CD4-positive, CD25-positive, alpha-beta regulatory T cell (primary cell): ENCODE data around the gene STX18. TPM values are rescaled to one million over a fixed set of nuclear protein-coding genes. Genes with fewer than 3 reads are reported as not detected.
A peak's percentile ranks its signal among the peaks of the same experiment; 100 is the strongest.

Experiments
- ATAC-seq, 2 donors: fragments of 150-1000 bp; cut with Tn5 transposase; one replicate each; pipeline ENCODE4 v1.10.0; 2021; ENCODE audit warnings: low read depth in 2 of 2, moderate number of reproducible peaks in 2 of 2, moderate library complexity in 1 of 2
- DNase-seq, 3 donors: peaks; one replicate each; pipeline versions ENCODE4 v3.0.0 to v3.0.0-alpha.2; 2012 to 2022; ENCODE audit warnings: mixed read lengths in 1 of 3
- H3K27ac ChIP-seq: one replicate; pipeline ENCODE4 v1.7.0; 2013; ENCODE audit warnings: mild to moderate bottlenecking, low read length; ENCODE audit not compliant: insufficient read depth, poor library complexity, severe bottlenecking
- H3K27me3 ChIP-seq: one replicate; pipeline ENCODE4 v1.7.0; 2013; ENCODE audit warnings: low read length; ENCODE audit not compliant: control insufficient read depth, insufficient read depth
- H3K36me3 ChIP-seq: one replicate; pipeline ENCODE4 v1.7.0; 2013; ENCODE audit warnings: mild to moderate bottlenecking, low read length, moderate library complexity; ENCODE audit not compliant: control insufficient read depth, insufficient read depth
- H3K4me1 ChIP-seq: 2 replicates; pipeline ENCODE4 v1.7.0; 2013; ENCODE audit warnings: mild to moderate bottlenecking, low read length; ENCODE audit not compliant: insufficient read depth, control insufficient read depth, poor library complexity, severe bottlenecking
- H3K4me3 ChIP-seq: one replicate; pipeline ENCODE4 v1.7.0; 2013; ENCODE audit warnings: low read depth, mild to moderate bottlenecking, low read length, moderate library complexity
- H3K9me3 ChIP-seq, 2 experiments: 1 replicate in 1 of 2; 2 replicates in 1 of 2; pipeline ENCODE4 v1.7.0; 2013; ENCODE audit warnings: low read length in 2 of 2, mild to moderate bottlenecking in 1 of 2, moderate library complexity in 1 of 2; ENCODE audit not compliant: control insufficient read depth in 2 of 2
- H3K27ac Mint-ChIP-seq, 3 donors: one replicate each; pipeline ENCODE4 v1.8.0; 2020 to 2022; ENCODE audit warnings: mild to moderate bottlenecking in 3 of 3, mixed read lengths in 3 of 3, moderate library complexity in 2 of 3
- H3K27me3 Mint-ChIP-seq: one replicate; pipeline ENCODE4 v1.8.0; 2022; ENCODE audit warnings: mild to moderate bottlenecking, mixed read lengths
- H3K36me3 Mint-ChIP-seq: one replicate; pipeline ENCODE4 v1.8.0; 2020; ENCODE audit warnings: mixed read lengths
- H3K4me1 Mint-ChIP-seq, 4 donors: one replicate each; pipeline ENCODE4 v1.8.0; 2020 to 2022; ENCODE audit warnings: mixed read lengths in 4 of 4, mild to moderate bottlenecking in 1 of 4
- H3K4me3 Mint-ChIP-seq, 4 donors: one replicate each; pipeline ENCODE4 v1.8.0; 2020 to 2022; ENCODE audit warnings: mild to moderate bottlenecking in 4 of 4, mixed read lengths in 4 of 4, moderate library complexity in 3 of 4
- H3K9me3 Mint-ChIP-seq, 7 donors: one replicate each; pipeline ENCODE4 v1.8.0; 2020 to 2022; ENCODE audit warnings: mixed read lengths in 7 of 7, mild to moderate bottlenecking in 3 of 7, moderate library complexity in 2 of 7
- polyA plus RNA-seq, 4 donors: library from polyadenylated mRNA; unstranded; fragments of 300-500 nt; fragmentation: Illumina TruSeq; gene quantifications; one replicate each; pipeline ENCODE4 v1.2.3, GENCODE V29; 2021
- total RNA-seq: library from RNA; stranded (reverse); gene quantifications from one replicate; pipeline ENCODE4 v1.2.3, GENCODE V29; 2022

STX18 gene
- total and polyA plus RNA-seq, 5 donors from 2014 or later = 15.9 to 27.2 (median 23.6) TPM

GRCh38 chr4:4386736-4387392 lies 155.0 kb downstream of the STX18 start, which contains the start of gene NSG1:
Gene NSG1, plus strand, starts transcription at chr4:4387102. Its CDS starts 528 bp downstream, at chr4:4387630.
- Histone ChIP-seq H3K9me3 (no peaks in the 10 kb centered on the region), H3K4me3 (no peak within 1 kb of the TSS), H3K27ac (no peak within 1 kb of the TSS), H3K27me3 (peaks cover 7% of the 10 kb centered on the region), H3K4me1 (peaks cover 23% of the 10 kb centered on the region), H3K36me3 (no peaks in the 10 kb centered on the region)
- DNase-seq (peak in 1 of 3 donors; percentile 8), ATAC-seq (no peak)
- no peaks in the 10 kb centered on the region for H3K36me3 Mint-ChIP-seq
- H3K27ac Mint-ChIP-seq = no peak within 1 kb of the TSS
- no peaks in the 10 kb centered on the region for H3K9me3 Mint-ChIP-seq
- H3K4me3 Mint-ChIP-seq = peak within 1 kb of the TSS; percentile 56 to 85 (median 75)
- peaks cover 44% of the 10 kb centered on the region for H3K27me3 Mint-ChIP-seq
- H3K4me1 Mint-ChIP-seq = peaks cover 0 to 17% (median 4%) of the 10 kb centered on the region in 4 donors

GRCh38 chr4:4386296-4386735 lies 155.5 kb downstream of the STX18 start:
- H3K27ac ChIP-seq = no peak overlapping the region
- H3K4me3 ChIP-seq = no peak overlapping the region
- H3K36me3 ChIP-seq = no peaks in the 10 kb centered on the region
- Mint-ChIP-seq H3K27ac (no peak overlapping the region), H3K4me1 (peaks cover 0 to 17% (median 4%) of the 10 kb centered on the region in 4 donors), H3K27me3 (peaks cover 42% of the 10 kb centered on the region), H3K9me3 (no peaks in the 10 kb centered on the region), H3K4me3 (peak overlapping the region; percentile 56 to 85 (median 75)), H3K36me3 (no peaks in the 10 kb centered on the region)
- no peaks in the 10 kb centered on the region for H3K9me3 ChIP-seq
- peak in 1 of 2 donors; percentile 15 for ATAC-seq
- H3K4me1 ChIP-seq = peaks cover 23% of the 10 kb centered on the region
- peak in 1 of 3 donors; percentile 32 for DNase-seq
- peaks cover 7% of the 10 kb centered on the region for H3K27me3 ChIP-seq

- H3K4me3 ChIP-seq = no peak overlapping the region
- Mint-ChIP-seq H3K36me3 (no peaks in the 10 kb centered on the region), H3K27me3 (peaks cover 46% of the 10 kb centered on the region), H3K4me1 (peaks cover 0 to 17% (median 4%) of the 10 kb centered on the region in 4 donors), H3K9me3 (no peaks in the 10 kb centered on the region), H3K27ac (no peak overlapping the region), H3K4me3 (peak overlapping the region; percentile 56 to 85 (median 75))
- no peak overlapping the region for H3K27ac ChIP-seq
- H3K4me1 ChIP-seq = peaks cover 23% of the 10 kb centered on the region
- ATAC-seq (no peak), DNase-seq (no peak)
- peaks cover 7% of the 10 kb centered on the region for H3K27me3 ChIP-seq
- no peaks in the 10 kb centered on the region for H3K9me3 ChIP-seq
- no peaks in the 10 kb centered on the region for H3K36me3 ChIP-seq
These were observed 156.0 kb downstream of the STX18 start for GRCh38 chr4:4385729-4386295.

- ATAC-seq = no peak
- H3K9me3 Mint-ChIP-seq = no peaks in the 10 kb centered on the region
- peaks cover 41% of the 10 kb centered on the region for H3K27me3 Mint-ChIP-seq
- Histone ChIP-seq H3K36me3 (no peaks in the 10 kb centered on the region), H3K27ac (no peak overlapping the region), H3K4me1 (peaks cover 23% of the 10 kb centered on the region), H3K9me3 (no peaks in the 10 kb centered on the region), H3K27me3 (peaks cover 7% of the 10 kb centered on the region), H3K4me3 (no peak overlapping the region)
- H3K4me1 Mint-ChIP-seq = peaks cover 0 to 17% (median 4%) of the 10 kb centered on the region in 4 donors
- H3K27ac Mint-ChIP-seq = no peak overlapping the region
- peak overlapping the region in 2 of 4 donors; percentile 4 to 75 for H3K4me3 Mint-ChIP-seq
- H3K36me3 Mint-ChIP-seq = no peaks in the 10 kb centered on the region
- DNase-seq = no peak
These were observed 157.0 kb downstream of the STX18 start for GRCh38 chr4:4384837-4385236.

- Histone ChIP-seq H3K4me1 (peaks cover 19% of the 10 kb centered on the region), H3K27ac (no peak overlapping the region), H3K27me3 (peaks cover 4% of the 10 kb centered on the region), H3K4me3 (no peak overlapping the region), H3K9me3 (no peaks in the 10 kb centered on the region), H3K36me3 (no peaks in the 10 kb centered on the region)
- DNase-seq = no peak
- Mint-ChIP-seq H3K27ac (no peak overlapping the region), H3K4me3 (no peak overlapping the region), H3K36me3 (no peaks in the 10 kb centered on the region), H3K27me3 (peaks cover 29% of the 10 kb centered on the region), H3K4me1 (peaks cover 0 to 12% (median 2%) of the 10 kb centered on the region in 4 donors), H3K9me3 (no peaks in the 10 kb centered on the region)
- ATAC-seq = no peak
These were observed 158.8 kb downstream of the STX18 start for GRCh38 chr4:4383085-4383484.

GRCh38 chr4:4379540-4380087 lies 162.2 kb downstream of the STX18 start:
- H3K27ac Mint-ChIP-seq = no peak overlapping the region

GRCh38 chr4:4377732-4378460 lies 164.0 kb downstream of the STX18 start:
- DNase-seq (no peak), ATAC-seq (no peak)
- Histone ChIP-seq H3K4me1 (no peaks in the 10 kb centered on the region), H3K27ac (no peak overlapping the region), H3K9me3 (no peaks in the 10 kb centered on the region), H3K36me3 (no peaks in the 10 kb centered on the region), H3K4me3 (no peak overlapping the region), H3K27me3 (no peaks in the 10 kb centered on the region)
- Mint-ChIP-seq H3K4me3 (no peak overlapping the region), H3K9me3 (peaks cover 0 to 5% (median under 1%) of the 10 kb centered on the region in 7 donors), H3K27me3 (peaks cover 5% of the 10 kb centered on the region), H3K27ac (no peak overlapping the region), H3K4me1 (no peaks in the 10 kb centered on the region), H3K36me3 (no peaks in the 10 kb centered on the region)

More at GRCh38 chr4:4379540-4380087, 162.2 kb downstream of the STX18 start:
- ATAC-seq = no peak
- no peak overlapping the region for H3K27ac ChIP-seq
- DNase-seq = no peak
- Mint-ChIP-seq H3K36me3 (no peaks in the 10 kb centered on the region), H3K4me3 (no peak overlapping the region), H3K9me3 (peaks cover 0 to 4% (median 0%) of the 10 kb centered on the region in 7 donors), H3K27me3 (peaks cover 17% of the 10 kb centered on the region), H3K4me1 (peaks cover 0 to 4% (median 1%) of the 10 kb centered on the region in 4 donors)
- H3K27me3 ChIP-seq = peaks cover 3% of the 10 kb centered on the region
- H3K4me3 ChIP-seq = no peak overlapping the region
- no peaks in the 10 kb centered on the region for H3K9me3 ChIP-seq
- no peaks in the 10 kb centered on the region for H3K36me3 ChIP-seq
- H3K4me1 ChIP-seq = no peaks in the 10 kb centered on the region
